ENCODE results near the gene PPP2R2C. TPM values are rescaled to one million over a fixed set of nuclear protein-coding genes. Genes with fewer than 3 reads are reported as not detected.

Gene PPP2R2C
- total RNA-seq, 4 donors from 2014 or later: 0.50 to 2.7 (median 1.4) TPM

- H3K27ac ChIP-seq (replicated peaks in 1 of 4): no peak overlapping the region
- no peak for DNase-seq (ENCODE audit: extremely low spot score)
- no peaks in the 10 kb centered on the region for H3K9me3 ChIP-seq
- no peak overlapping the region for H3K4me3 ChIP-seq
- 84% methylated on average over 10 of the region's 12 CpGs for WGBS
- H3K36me3 ChIP-seq: peaks cover 27 to 60% (median 56%) of the 10 kb centered on the region in 4 donors
- H3K4me1 ChIP-seq: peaks cover 0 to 3% (median 3%) of the 10 kb centered on the region in 4 donors
- peaks cover 0 to 2% (median 0%) of the 10 kb centered on the region in 4 donors for H3K27me3 ChIP-seq
- TF ChIP-seq POLR2A (IDR thresholded peaks at IDR 0.05; ENCODE audit: low read depth) (no peak), POLR2AphosphoS5 (IDR thresholded peaks at IDR 0.05) (no peak)
- intact Hi-C loops (cut with DNase I): no loop called here
These were observed 168.5 kb downstream of the PPP2R2C start for GRCh38 chr4:6303943-6304342.

GRCh38 chr4:6302869-6303268, 169.5 kb downstream of the PPP2R2C start:
- Histone ChIP-seq H3K9me3 (no peaks in the 10 kb centered on the region), H3K36me3 (peaks cover 27 to 69% (median 66%) of the 10 kb centered on the region in 4 donors), H3K27me3 (no peaks in the 10 kb centered on the region), H3K4me1 (peaks cover 0 to 7% (median 0%) of the 10 kb centered on the region in 4 donors), H3K27ac (replicated peaks in 1 of 4) (no peak overlapping the region), H3K4me3 (no peak overlapping the region)
- intact Hi-C loops (cut with DNase I): no loop called here
- WGBS: 67% methylated on average over 6 of the region's 6 CpGs
- TF ChIP-seq EP300 (IDR thresholded peaks at IDR 0.05) (no peak), POLR2A (IDR thresholded peaks at IDR 0.05; ENCODE audit: low read depth) (no peak), POLR2AphosphoS5 (IDR thresholded peaks at IDR 0.05) (no peak), CTCF (IDR thresholded peaks at IDR 0.05) (no peak)
- no peak for DNase-seq (ENCODE audit: extremely low spot score)

GRCh38 chr4:6301732-6302442, 170.5 kb downstream of the PPP2R2C start:
- 96% methylated on average over 42 of the region's 55 CpGs for WGBS
- no peaks in the 10 kb centered on the region for H3K27me3 ChIP-seq
- TF ChIP-seq POLR2A (IDR thresholded peaks at IDR 0.05; ENCODE audit: low read depth): no peak
- TF ChIP-seq POLR2AphosphoS5 (IDR thresholded peaks at IDR 0.05): no peak
- no peak for TF ChIP-seq EP300 (IDR thresholded peaks at IDR 0.05)
- no peak for TF ChIP-seq CTCF (IDR thresholded peaks at IDR 0.05)
- no peak for DNase-seq (ENCODE audit: extremely low spot score)
- no peaks in the 10 kb centered on the region for H3K9me3 ChIP-seq
- H3K4me3 ChIP-seq: no peak overlapping the region
- H3K4me1 ChIP-seq: peaks cover 0 to 8% (median 0%) of the 10 kb centered on the region in 4 donors
- intact Hi-C loops (cut with DNase I): no loop called here
- H3K36me3 ChIP-seq: peaks cover 34 to 79% (median 76%) of the 10 kb centered on the region in 4 donors
- no peak overlapping the region for H3K27ac ChIP-seq (replicated peaks in 1 of 4)

GRCh38 chr4:6301051-6301731, 171.2 kb downstream of the PPP2R2C start:
- TF ChIP-seq POLR2AphosphoS5 (IDR thresholded peaks at IDR 0.05) (no peak), EP300 (IDR thresholded peaks at IDR 0.05) (no peak), POLR2A (IDR thresholded peaks at IDR 0.05; ENCODE audit: low read depth) (no peak), CTCF (IDR thresholded peaks at IDR 0.05) (no peak)
- Histone ChIP-seq H3K4me1 (peaks cover 0 to 8% (median 0%) of the 10 kb centered on the region in 4 donors), H3K9me3 (no peaks in the 10 kb centered on the region), H3K4me3 (no peak overlapping the region), H3K36me3 (peaks cover 34 to 86% (median 83%) of the 10 kb centered on the region in 4 donors), H3K27ac (replicated peaks in 1 of 4) (no peak overlapping the region), H3K27me3 (no peaks in the 10 kb centered on the region)
- no peak for DNase-seq (ENCODE audit: extremely low spot score)
- intact Hi-C loops (cut with DNase I): no loop called here
- WGBS: 90% methylated on average over 25 of the region's 35 CpGs

- 83% methylated on average over 10 of the region's 11 CpGs for WGBS
- H3K4me3 ChIP-seq: no peak overlapping the region
- no peak for DNase-seq (ENCODE audit: extremely low spot score)
- H3K27me3 ChIP-seq: no peaks in the 10 kb centered on the region
- peaks cover 42 to 94% (median 91%) of the 10 kb centered on the region in 4 donors for H3K36me3 ChIP-seq
- intact Hi-C loops (cut with DNase I): no loop called here
- no peak overlapping the region for H3K27ac ChIP-seq (replicated peaks in 1 of 4)
- TF ChIP-seq POLR2AphosphoS5 (IDR thresholded peaks at IDR 0.05) (no peak), POLR2A (IDR thresholded peaks at IDR 0.05; ENCODE audit: low read depth) (no peak), EP300 (IDR thresholded peaks at IDR 0.05) (no peak)
- peaks cover 0 to 8% (median 0%) of the 10 kb centered on the region in 4 donors for H3K4me1 ChIP-seq
- no peaks in the 10 kb centered on the region for H3K9me3 ChIP-seq
These were observed 172.1 kb downstream of the PPP2R2C start for GRCh38 chr4:6300359-6300758.
